ENCODE results near the gene IQSEC3.
A peak's percentile ranks its signal among the peaks of the same experiment; 100 is the strongest.

Gene IQSEC3

DNA sequence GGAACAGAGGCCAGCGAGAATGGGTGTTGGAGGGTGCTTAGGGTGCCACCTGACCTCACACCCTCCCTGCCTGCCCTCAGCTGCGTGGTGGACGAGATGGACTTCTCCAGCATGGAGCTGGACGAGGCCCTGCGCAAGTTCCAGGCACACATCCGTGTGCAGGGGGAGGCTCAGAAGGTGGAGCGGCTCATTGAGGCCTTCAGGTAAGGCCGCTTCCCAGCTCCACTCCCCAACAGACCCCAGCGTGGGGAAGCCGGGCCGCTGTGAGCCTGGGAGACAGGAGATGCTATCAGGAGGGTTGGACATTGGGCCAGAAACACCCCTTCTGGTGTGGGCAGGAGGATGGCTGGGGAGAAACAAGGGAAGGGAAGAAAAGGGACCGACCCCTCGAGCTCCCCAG lies 90.4 kb downstream of the IQSEC3 start:
- 84 to 89% methylated on average over 7 to 11 of the region's 13 CpGs for WGBS, 2 experiments (ENCODE audit: insufficient coverage in 2 of 2)

DNA sequence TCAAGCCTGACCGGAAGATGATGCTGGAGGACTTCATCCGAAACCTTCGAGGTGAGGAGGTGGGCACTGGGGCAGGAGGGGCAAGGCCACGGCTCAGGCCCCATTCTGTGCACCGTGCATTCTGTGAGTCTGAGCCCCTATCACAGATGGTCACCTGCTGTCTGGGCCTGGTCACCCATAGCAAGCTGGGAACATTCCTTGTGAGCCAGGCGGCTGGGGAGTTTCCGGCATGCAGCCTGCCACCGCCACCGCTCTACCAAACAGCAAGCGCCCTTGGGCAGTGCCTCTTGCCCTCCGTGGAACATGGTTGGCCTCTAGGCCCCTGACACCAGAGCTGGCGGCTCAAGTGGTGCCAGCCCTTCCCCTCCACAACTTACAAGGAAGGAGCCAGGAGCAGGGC lies 91.1 kb downstream of the IQSEC3 start:
- WGBS, 2 experiments (ENCODE audit: insufficient coverage in 2 of 2): 93 to 97% methylated on average over 10 of the region's 12 CpGs
- Histone ChIP-seq H3K4me3 (ENCODE audit: extremely low read depth, insufficient read depth, low read length, poor library complexity, severe bottlenecking) (no peak overlapping the region), H3K36me3 (ENCODE audit: control insufficient read depth, insufficient read depth, low read length) (no peaks in the 10 kb centered on the region), H3K4me1 (ENCODE audit: control insufficient read depth, insufficient read depth, low read length, poor library complexity, severe bottlenecking) (no peaks in the 10 kb centered on the region), H3K9me3 (ENCODE audit: control insufficient read depth, low read length) (no peaks in the 10 kb centered on the region), H3K27ac (ENCODE audit: low read depth, low read length, severe bottlenecking) (no peak overlapping the region)

More for the DNA sequence above, 90.4 kb downstream of the IQSEC3 start:
- H3K9me3 ChIP-seq (ENCODE audit: control insufficient read depth, low read length): no peaks in the 10 kb centered on the region
- no peaks in the 10 kb centered on the region for H3K4me1 ChIP-seq (ENCODE audit: control insufficient read depth, insufficient read depth, low read length, poor library complexity, severe bottlenecking)
- H3K36me3 ChIP-seq (ENCODE audit: control insufficient read depth, insufficient read depth, low read length): no peaks in the 10 kb centered on the region
- H3K27ac ChIP-seq (ENCODE audit: low read depth, low read length, severe bottlenecking): no peak overlapping the region
- no peak overlapping the region for H3K4me3 ChIP-seq (ENCODE audit: extremely low read depth, insufficient read depth, low read length, poor library complexity, severe bottlenecking)

GRCh38 chr12:159156-159782 lies 92.7 kb downstream of the IQSEC3 start:
- WGBS, 2 experiments (ENCODE audit: insufficient coverage in 2 of 2): 56 to 58% methylated on average over 6 of the region's 7 CpGs

DNA sequence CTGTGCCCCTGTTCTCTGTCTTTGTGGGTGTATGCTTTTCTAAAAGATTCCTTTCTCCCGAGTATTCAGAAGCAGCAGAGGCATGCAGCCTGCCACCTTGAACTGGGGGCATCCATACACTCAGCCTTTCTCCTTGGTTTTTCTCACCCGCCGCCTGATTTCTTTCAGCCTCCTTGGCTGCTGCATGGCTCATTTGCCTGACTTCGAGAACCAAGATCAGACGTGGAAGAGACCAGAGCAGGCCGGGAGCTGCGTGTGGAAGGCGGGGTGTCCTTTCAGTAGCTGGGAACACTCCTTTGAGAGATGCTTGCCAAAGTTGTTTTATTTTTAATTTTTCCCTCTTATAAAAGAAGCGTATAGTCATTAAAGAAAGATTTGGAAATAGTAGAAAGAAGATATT lies 94.3 kb downstream of the IQSEC3 start:
- H3K4me1 ChIP-seq (ENCODE audit: control insufficient read depth, insufficient read depth, low read length, poor library complexity, severe bottlenecking): no peaks in the 10 kb centered on the region
- WGBS, 2 experiments (ENCODE audit: insufficient coverage in 2 of 2): 70 to 89% methylated on average over 5 of the region's 9 CpGs
- H3K4me3 ChIP-seq (ENCODE audit: extremely low read depth, insufficient read depth, low read length, poor library complexity, severe bottlenecking): no peak overlapping the region
- H3K9me3 ChIP-seq (ENCODE audit: control insufficient read depth, low read length): no peaks in the 10 kb centered on the region
- H3K36me3 ChIP-seq (ENCODE audit: control insufficient read depth, insufficient read depth, low read length): no peaks in the 10 kb centered on the region
- no peak overlapping the region for H3K27ac ChIP-seq (ENCODE audit: low read depth, low read length, severe bottlenecking)

More at GRCh38 chr12:159156-159782, 92.7 kb downstream of the IQSEC3 start:
- Histone ChIP-seq H3K9me3 (ENCODE audit: control insufficient read depth, low read length) (no peaks in the 10 kb centered on the region), H3K36me3 (ENCODE audit: control insufficient read depth, insufficient read depth, low read length) (no peaks in the 10 kb centered on the region), H3K4me3 (ENCODE audit: extremely low read depth, insufficient read depth, low read length, poor library complexity, severe bottlenecking) (no peak overlapping the region), H3K27ac (ENCODE audit: low read depth, low read length, severe bottlenecking) (no peak overlapping the region), H3K4me1 (ENCODE audit: control insufficient read depth, insufficient read depth, low read length, poor library complexity, severe bottlenecking) (no peaks in the 10 kb centered on the region)

DNA sequence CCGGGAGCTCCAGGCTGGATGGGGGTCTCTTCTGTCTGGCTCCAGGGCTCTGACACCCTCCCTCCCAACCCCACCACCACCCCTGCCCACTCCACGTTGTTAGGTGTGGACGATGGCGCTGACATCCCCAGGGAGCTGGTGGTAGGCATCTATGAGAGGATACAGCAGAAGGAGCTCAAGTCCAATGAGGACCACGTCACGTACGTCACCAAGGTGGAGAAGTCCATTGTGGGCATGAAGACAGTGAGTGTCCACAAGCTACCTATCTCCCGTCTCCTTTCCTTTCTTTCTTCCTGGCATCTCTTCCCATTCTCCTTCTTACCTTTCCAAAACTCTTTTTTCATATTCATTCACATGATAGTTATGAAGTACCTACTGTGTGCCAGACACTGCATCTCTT lies 95.3 kb downstream of the IQSEC3 start:
- H3K4me1 ChIP-seq (ENCODE audit: control insufficient read depth, insufficient read depth, low read length, poor library complexity, severe bottlenecking): no peaks in the 10 kb centered on the region
- no peaks in the 10 kb centered on the region for H3K36me3 ChIP-seq (ENCODE audit: control insufficient read depth, insufficient read depth, low read length)
- no peaks in the 10 kb centered on the region for H3K9me3 ChIP-seq (ENCODE audit: control insufficient read depth, low read length)
- WGBS, 2 experiments (ENCODE audit: insufficient coverage in 2 of 2): 92 to 100% methylated on average over 4 to 6 of the region's 8 CpGs
- no peak overlapping the region for H3K4me3 ChIP-seq (ENCODE audit: extremely low read depth, insufficient read depth, low read length, poor library complexity, severe bottlenecking)
- no peak overlapping the region for H3K27ac ChIP-seq (ENCODE audit: low read depth, low read length, severe bottlenecking)

DNA sequence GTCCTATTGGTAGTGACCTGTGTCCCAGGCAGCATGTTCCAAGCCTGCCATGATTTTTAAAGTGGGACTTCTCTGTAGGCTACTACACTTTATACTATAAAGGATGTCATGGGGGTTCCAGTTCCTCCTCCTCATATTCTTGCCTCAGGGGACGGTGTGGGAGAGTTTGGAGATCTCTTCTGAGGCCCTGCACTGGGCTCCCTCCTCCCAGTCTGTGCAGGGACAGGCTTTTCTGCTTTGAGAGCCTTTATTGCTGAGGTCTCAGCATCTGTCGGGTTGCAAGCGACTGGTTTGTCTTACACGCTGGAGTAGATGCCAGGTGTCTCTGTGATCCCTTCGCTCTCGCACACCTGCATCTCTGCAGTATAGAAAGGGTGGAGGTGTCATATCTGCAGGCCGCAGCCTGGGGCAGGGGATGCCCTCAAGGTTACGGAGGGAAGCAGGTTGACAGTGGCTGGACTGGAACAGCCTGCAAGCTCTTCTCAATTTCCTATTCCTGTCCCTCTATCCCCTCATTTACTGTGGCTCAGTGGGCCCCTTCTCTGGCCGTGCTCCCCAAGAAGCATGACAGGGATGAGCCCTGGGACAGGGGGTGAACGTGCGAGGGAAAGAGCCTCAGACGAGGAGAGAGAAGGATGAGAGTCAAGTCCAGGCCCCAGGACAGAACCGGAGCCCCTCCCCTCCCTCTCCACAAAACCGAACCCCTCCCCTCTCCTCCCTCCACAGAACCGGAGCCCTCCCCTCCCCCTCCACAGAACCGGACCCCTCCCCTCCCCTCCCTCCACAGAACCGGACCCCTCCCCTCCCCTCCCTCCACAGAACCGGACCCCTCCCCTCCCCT lies 96.1 kb downstream of the IQSEC3 start:
- Histone ChIP-seq H3K9me3 (ENCODE audit: control insufficient read depth, low read length) (no peaks in the 10 kb centered on the region), H3K4me1 (ENCODE audit: control insufficient read depth, insufficient read depth, low read length, poor library complexity, severe bottlenecking) (peaks cover 2% of the 10 kb centered on the region), H3K27ac (ENCODE audit: low read depth, low read length, severe bottlenecking) (peak overlapping the region; percentile 29), H3K4me3 (ENCODE audit: extremely low read depth, insufficient read depth, low read length, poor library complexity, severe bottlenecking) (no peak overlapping the region), H3K36me3 (ENCODE audit: control insufficient read depth, insufficient read depth, low read length) (no peaks in the 10 kb centered on the region)
- WGBS, 2 experiments (ENCODE audit: insufficient coverage in 2 of 2): 62 to 66% methylated on average over 6 to 7 of the region's 18 CpGs

GRCh38 chr12:163406-163986 lies 96.9 kb downstream of the IQSEC3 start:
- 88 to 92% methylated on average over 23 to 26 of the region's 26 CpGs for WGBS, 2 experiments (ENCODE audit: insufficient coverage in 2 of 2)
- Histone ChIP-seq H3K27ac (ENCODE audit: low read depth, low read length, severe bottlenecking) (no peak overlapping the region), H3K9me3 (ENCODE audit: control insufficient read depth, low read length) (no peaks in the 10 kb centered on the region), H3K4me3 (ENCODE audit: extremely low read depth, insufficient read depth, low read length, poor library complexity, severe bottlenecking) (no peak overlapping the region), H3K4me1 (ENCODE audit: control insufficient read depth, insufficient read depth, low read length, poor library complexity, severe bottlenecking) (peaks cover 5% of the 10 kb centered on the region), H3K36me3 (ENCODE audit: control insufficient read depth, insufficient read depth, low read length) (no peaks in the 10 kb centered on the region)

DNA sequence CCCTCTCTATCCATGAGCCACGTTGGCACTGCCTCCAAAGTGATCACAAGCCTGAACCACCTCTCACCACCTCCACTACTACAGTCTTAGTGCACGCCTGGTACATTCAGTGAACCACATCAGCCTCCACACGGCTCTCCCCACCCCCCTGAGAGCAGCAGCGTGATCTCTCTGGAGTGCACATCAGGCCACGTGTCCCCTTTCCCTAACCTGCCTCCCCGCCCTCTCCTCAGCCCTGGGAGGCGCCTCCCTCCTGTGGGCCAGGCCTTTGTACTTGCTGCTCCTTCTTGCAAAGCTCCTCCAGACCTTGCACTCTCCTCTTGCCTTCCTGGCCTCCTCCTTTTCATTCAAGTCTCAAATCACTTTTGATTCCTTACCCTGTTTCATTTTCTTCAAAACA lies 97.6 kb downstream of the IQSEC3 start:
- Histone ChIP-seq H3K36me3 (ENCODE audit: control insufficient read depth, insufficient read depth, low read length) (no peaks in the 10 kb centered on the region), H3K9me3 (ENCODE audit: control insufficient read depth, low read length) (no peaks in the 10 kb centered on the region), H3K4me3 (ENCODE audit: extremely low read depth, insufficient read depth, low read length, poor library complexity, severe bottlenecking) (no peak overlapping the region), H3K27ac (ENCODE audit: low read depth, low read length, severe bottlenecking) (no peak overlapping the region), H3K4me1 (ENCODE audit: control insufficient read depth, insufficient read depth, low read length, poor library complexity, severe bottlenecking) (peaks cover 11% of the 10 kb centered on the region)
- 58 to 67% methylated on average over 7 of the region's 7 CpGs for WGBS, 2 experiments (ENCODE audit: insufficient coverage in 2 of 2)

DNA sequence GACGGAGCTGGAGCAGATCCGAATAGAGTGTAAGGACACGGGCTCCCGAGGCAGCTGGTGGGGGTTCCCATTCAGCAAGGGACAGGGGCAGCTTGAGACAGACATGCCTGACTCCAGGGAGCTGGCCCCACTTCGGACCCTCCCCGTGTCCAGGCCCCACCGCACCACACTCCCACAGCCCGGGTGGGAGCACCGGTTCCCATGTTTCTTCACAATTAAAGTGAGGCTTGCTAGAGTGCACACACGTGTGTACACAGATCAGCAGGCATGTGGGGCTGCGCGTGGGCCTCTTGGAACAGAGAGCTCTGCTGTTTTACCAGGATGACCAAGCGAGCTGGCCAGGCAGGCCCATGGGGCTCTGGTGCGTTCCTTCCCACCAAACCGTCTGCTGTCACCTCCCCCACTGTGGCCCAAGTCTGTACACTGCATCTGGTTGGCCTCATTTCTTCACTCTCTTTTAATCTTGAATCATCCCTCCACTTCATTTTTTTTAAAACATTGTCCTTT lies 99.3 kb downstream of the IQSEC3 start:
- Histone ChIP-seq H3K9me3 (ENCODE audit: control insufficient read depth, low read length) (no peaks in the 10 kb centered on the region), H3K36me3 (ENCODE audit: control insufficient read depth, insufficient read depth, low read length) (no peaks in the 10 kb centered on the region), H3K4me1 (ENCODE audit: control insufficient read depth, insufficient read depth, low read length, poor library complexity, severe bottlenecking) (peaks cover 23% of the 10 kb centered on the region), H3K4me3 (ENCODE audit: extremely low read depth, insufficient read depth, low read length, poor library complexity, severe bottlenecking) (no peak overlapping the region), H3K27ac (ENCODE audit: low read depth, low read length, severe bottlenecking) (no peak overlapping the region)
- 94% methylated on average over 15 of the region's 15 CpGs for WGBS, 2 experiments (ENCODE audit: insufficient coverage in 2 of 2)

GRCh38 chr12:166425-167075 lies 100.0 kb downstream of the IQSEC3 start:
- no peaks in the 10 kb centered on the region for H3K9me3 ChIP-seq (ENCODE audit: control insufficient read depth, low read length)
- H3K36me3 ChIP-seq (ENCODE audit: control insufficient read depth, insufficient read depth, low read length): no peaks in the 10 kb centered on the region
- no peak overlapping the region for H3K4me3 ChIP-seq (ENCODE audit: extremely low read depth, insufficient read depth, low read length, poor library complexity, severe bottlenecking)
- H3K27ac ChIP-seq (ENCODE audit: low read depth, low read length, severe bottlenecking): no peak overlapping the region
- 83 to 86% methylated on average over 8 to 9 of the region's 11 CpGs for WGBS, 2 experiments (ENCODE audit: insufficient coverage in 2 of 2)
- peaks cover 29% of the 10 kb centered on the region for H3K4me1 ChIP-seq (ENCODE audit: control insufficient read depth, insufficient read depth, low read length, poor library complexity, severe bottlenecking)

All from mesodermal cell (in vitro differentiated cells).